ENCODE data around the gene OTOG.

The OTOG gene

DNA sequence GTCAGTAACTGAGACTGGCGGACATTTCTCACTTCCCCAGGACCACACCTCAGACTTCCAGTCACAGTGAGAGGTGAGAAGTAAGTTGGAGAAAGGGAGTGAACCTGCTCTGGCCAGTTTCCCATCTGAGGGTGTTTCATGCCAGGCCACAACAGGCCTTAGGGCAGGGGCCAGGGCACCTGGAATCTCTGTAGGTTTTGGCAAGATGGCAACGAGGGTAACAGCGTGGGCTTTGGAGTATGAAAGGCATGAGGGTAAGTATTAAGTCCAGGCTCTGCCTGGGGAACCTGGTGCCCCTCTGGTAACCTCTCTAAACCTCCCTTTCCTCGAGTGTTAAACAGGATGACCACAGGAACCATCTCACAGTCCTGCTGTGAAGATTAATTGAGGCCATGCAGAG is 41.9 kb upstream of the OTOG start:
- no peak for DNase-seq (ENCODE audit: low read depth)
- H3K4me3 ChIP-seq (ENCODE audit: low read depth, low read length), result no peak overlapping the region
- no peak for TF ChIP-seq MYC (IDR thresholded peaks at IDR 0.05; ENCODE audit: low read depth, low read length)
- no peak for TF ChIP-seq POLR2A (IDR thresholded peaks at IDR 0.05; ENCODE audit: extremely low read depth, insufficient read length)

DNA sequence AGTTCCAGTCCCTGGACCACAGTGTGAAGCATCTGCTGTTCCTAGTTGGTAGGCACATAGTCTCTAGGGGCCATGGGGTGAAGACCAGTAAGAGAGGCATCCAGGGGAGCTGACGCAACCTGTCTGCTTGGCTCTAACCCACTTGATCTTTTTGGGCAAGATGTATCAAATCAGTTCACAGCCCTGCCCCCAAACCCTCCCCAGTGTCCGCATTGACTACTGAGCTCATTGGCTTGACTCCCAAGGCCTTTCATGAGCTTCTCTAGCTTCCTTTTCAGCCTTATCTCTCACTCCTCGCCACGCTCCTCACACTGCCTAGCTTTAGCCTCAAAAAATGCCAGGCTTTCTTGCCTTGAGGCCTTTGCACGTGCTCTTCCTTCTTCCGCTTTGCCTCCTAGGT is 40.7 kb upstream of the OTOG start:
- no peak overlapping the region for H3K4me3 ChIP-seq (ENCODE audit: low read depth, low read length)
- peak; percentile 8 for DNase-seq (ENCODE audit: low read depth)
- TF ChIP-seq, protein P1, sequence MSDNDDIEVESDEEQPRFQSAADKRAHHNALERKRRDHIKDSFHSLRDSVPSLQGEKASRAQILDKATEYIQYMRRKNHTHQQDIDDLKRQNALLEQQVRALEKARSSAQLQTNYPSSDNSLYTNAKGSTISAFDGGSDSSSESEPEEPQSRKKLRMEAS (IDR thresholded peaks at IDR 0.05; ENCODE audit: low read depth, low read length), result no peak
- TF ChIP-seq, protein P2, sequence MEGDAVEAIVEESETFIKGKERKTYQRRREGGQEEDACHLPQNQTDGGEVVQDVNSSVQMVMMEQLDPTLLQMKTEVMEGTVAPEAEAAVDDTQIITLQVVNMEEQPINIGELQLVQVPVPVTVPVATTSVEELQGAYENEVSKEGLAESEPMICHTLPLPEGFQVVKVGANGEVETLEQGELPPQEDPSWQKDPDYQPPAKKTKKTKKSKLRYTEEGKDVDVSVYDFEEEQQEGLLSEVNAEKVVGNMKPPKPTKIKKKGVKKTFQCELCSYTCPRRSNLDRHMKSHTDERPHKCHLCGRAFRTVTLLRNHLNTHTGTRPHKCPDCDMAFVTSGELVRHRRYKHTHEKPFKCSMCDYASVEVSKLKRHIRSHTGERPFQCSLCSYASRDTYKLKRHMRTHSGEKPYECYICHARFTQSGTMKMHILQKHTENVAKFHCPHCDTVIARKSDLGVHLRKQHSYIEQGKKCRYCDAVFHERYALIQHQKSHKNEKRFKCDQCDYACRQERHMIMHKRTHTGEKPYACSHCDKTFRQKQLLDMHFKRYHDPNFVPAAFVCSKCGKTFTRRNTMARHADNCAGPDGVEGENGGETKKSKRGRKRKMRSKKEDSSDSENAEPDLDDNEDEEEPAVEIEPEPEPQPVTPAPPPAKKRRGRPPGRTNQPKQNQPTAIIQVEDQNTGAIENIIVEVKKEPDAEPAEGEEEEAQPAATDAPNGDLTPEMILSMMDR (IDR thresholded peaks at IDR 0.05; ENCODE audit: low read depth, low read length), result no peak
- TF ChIP-seq POLR2A (IDR thresholded peaks at IDR 0.05; ENCODE audit: extremely low read depth, insufficient read length) (no peak), MYC (IDR thresholded peaks at IDR 0.05; ENCODE audit: low read depth, low read length) (no peak)

DNA sequence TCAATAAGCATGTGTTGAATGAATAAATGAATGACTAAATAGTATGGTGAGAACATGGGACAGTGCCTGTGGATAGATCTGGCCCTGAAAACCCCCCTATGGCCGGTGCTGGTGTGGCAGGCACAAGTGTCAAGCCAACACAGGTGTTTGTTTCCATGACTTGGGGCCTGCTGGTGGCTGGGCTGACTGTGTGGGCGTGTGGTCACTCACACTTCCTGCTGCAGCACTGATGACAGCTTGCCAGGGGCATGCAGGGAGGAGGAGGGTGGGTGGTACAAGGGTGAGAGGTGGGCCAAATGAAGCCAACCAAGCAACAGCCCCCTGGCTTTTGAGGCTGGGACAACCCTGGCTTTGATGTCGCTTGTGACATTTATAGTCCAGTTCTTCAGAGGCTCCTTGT is 40.1 kb upstream of the OTOG start:
- H3K4me3 ChIP-seq (ENCODE audit: low read depth, low read length), result no peak overlapping the region
- DNase-seq (ENCODE audit: low read depth), result no peak
- TF ChIP-seq MYC (IDR thresholded peaks at IDR 0.05; ENCODE audit: low read depth, low read length), result no peak
- TF ChIP-seq POLR2A (IDR thresholded peaks at IDR 0.05; ENCODE audit: extremely low read depth, insufficient read length), result no peak
- TF ChIP-seq, protein P1 (IDR thresholded peaks at IDR 0.05; ENCODE audit: low read depth, low read length), result no peak
- TF ChIP-seq, protein P2 (IDR thresholded peaks at IDR 0.05; ENCODE audit: low read depth, low read length), result no peak

DNA sequence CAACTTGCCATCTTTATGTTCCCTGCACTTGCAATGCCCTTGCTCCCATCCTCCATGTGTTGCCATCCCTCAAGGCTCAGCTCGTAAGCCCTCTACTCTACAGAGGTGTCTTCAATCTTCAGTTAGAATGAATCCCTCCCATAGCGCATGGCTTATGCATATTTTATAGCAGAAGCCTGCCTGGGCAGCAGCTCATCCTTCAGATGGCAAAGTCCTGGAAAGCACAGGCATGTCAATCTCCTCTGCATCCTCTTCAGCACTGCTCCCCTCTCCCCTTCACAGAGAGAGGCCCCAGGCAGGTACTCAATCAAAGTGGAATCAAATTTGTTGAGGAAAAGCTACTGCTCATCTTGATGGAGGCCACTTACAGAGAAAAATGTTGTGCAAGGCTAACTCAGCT is 39.3 kb upstream of the OTOG start:
- H3K4me3 ChIP-seq (ENCODE audit: low read depth, low read length), result no peak overlapping the region
- no peak for DNase-seq (ENCODE audit: low read depth)
- TF ChIP-seq, protein P1 (IDR thresholded peaks at IDR 0.05; ENCODE audit: low read depth, low read length), result no peak
- TF ChIP-seq MYC (IDR thresholded peaks at IDR 0.05; ENCODE audit: low read depth, low read length) (no peak), POLR2A (IDR thresholded peaks at IDR 0.05; ENCODE audit: extremely low read depth, insufficient read length) (no peak)
- TF ChIP-seq, protein P2 (IDR thresholded peaks at IDR 0.05; ENCODE audit: low read depth, low read length), result no peak

DNA sequence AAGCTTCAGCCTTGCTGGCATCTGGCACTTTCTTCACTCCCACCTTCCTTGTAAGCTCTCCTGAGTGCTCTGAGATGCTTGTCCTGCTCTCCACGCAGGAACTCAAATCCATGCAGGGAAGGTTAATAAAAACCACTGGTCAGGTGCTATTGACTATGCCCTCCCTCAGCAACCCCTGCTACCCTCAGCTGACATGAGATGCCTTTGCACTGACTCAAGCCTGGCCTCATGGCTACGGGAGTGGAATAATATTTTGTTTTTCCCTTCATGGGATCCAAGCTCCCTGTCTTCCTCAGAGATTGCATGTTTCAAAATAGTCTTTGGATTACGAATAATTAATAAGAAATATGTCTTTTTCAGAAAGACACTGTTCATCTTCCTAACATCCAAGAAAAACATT is 38.8 kb upstream of the OTOG start:
- DNase-seq (ENCODE audit: low read depth), result no peak
- TF ChIP-seq MYC (IDR thresholded peaks at IDR 0.05; ENCODE audit: low read depth, low read length) (no peak), POLR2A (IDR thresholded peaks at IDR 0.05; ENCODE audit: extremely low read depth, insufficient read length) (no peak)
- TF ChIP-seq, protein P2 (IDR thresholded peaks at IDR 0.05; ENCODE audit: low read depth, low read length), result no peak
- TF ChIP-seq, protein P1 (IDR thresholded peaks at IDR 0.05; ENCODE audit: low read depth, low read length), result no peak
- no peak overlapping the region for H3K4me3 ChIP-seq (ENCODE audit: low read depth, low read length)

DNA sequence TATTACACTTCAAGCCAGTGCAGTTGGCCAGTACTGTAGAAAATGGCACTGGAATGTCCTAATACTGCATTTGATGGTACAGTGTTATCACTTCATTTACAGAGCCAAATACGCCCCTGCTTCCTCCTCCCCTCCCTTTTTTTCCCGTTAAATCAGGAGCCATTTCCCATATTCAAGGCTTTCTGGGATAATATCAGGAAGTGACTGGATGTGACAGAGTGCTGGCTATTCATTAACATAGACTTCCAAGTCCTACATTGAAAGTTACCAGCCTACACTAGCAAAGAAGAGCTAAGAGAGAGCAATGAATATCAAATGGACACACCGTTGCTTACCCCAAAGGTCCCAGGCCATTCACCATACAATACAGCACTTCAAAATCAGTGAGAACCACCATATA is 38.3 kb upstream of the OTOG start:
- no peak for DNase-seq (ENCODE audit: low read depth)
- TF ChIP-seq, protein P2 (IDR thresholded peaks at IDR 0.05; ENCODE audit: low read depth, low read length), result no peak
- TF ChIP-seq, protein P1 (IDR thresholded peaks at IDR 0.05; ENCODE audit: low read depth, low read length), result no peak
- no peak for TF ChIP-seq POLR2A (IDR thresholded peaks at IDR 0.05; ENCODE audit: extremely low read depth, insufficient read length)
- TF ChIP-seq MYC (IDR thresholded peaks at IDR 0.05; ENCODE audit: low read depth, low read length), result no peak
- H3K4me3 ChIP-seq (ENCODE audit: low read depth, low read length), result no peak overlapping the region

Data from NB4 (cell line).